ENCODE measurements around the gene ZCCHC10. TPM values are rescaled to one million over a fixed set of nuclear protein-coding genes. Genes with fewer than 3 reads are reported as not detected.
A peak's percentile ranks its signal among the peaks of the same experiment; 100 is the strongest.
"Not testable (repeated sequence)": the region's sequence is repeated elsewhere in the genome, so short reads cannot be mapped to it uniquely, and the experiment has no call there.

ZCCHC10 gene
- total RNA-seq, 1 donor from 2014 or later: 23.1 TPM

GRCh38 chr5:132996307-132996706, 30.0 kb downstream of the ZCCHC10 start:
- no peaks in the 10 kb centered on the region for H3K27me3 Mint-ChIP-seq
- TF ChIP-seq CTCF (IDR thresholded peaks at IDR 0.05; ENCODE audit: unreplicated experiment): no peak
- no peak for DNase-seq (ENCODE audit: low spot score, unreplicated experiment)
- H3K27ac Mint-ChIP-seq: no peak overlapping the region
- no peaks in the 10 kb centered on the region for H3K9me3 Mint-ChIP-seq (ENCODE audit: low read depth)
- no peak overlapping the region for H3K4me3 Mint-ChIP-seq (ENCODE audit: low read depth)
- H3K36me3 Mint-ChIP-seq (ENCODE audit: insufficient read depth): peaks cover 7% of the 10 kb centered on the region
- H3K4me1 Mint-ChIP-seq (ENCODE audit: low read depth): no peaks in the 10 kb centered on the region

- no peaks in the 10 kb centered on the region for H3K27me3 Mint-ChIP-seq
Observed at GRCh38 chr5:132987531-132988408, 38.6 kb downstream of the ZCCHC10 start.

GRCh38 chr5:132982971-132983370, 43.4 kb downstream of the ZCCHC10 start:
- H3K27ac Mint-ChIP-seq; H3K9me3 Mint-ChIP-seq (ENCODE audit: low read depth); H3K36me3 Mint-ChIP-seq (ENCODE audit: insufficient read depth); H3K27me3 Mint-ChIP-seq; H3K4me1 Mint-ChIP-seq (ENCODE audit: low read depth); H3K4me3 Mint-ChIP-seq (ENCODE audit: low read depth); DNase-seq (ENCODE audit: low spot score, unreplicated experiment): not testable (repeated sequence)

More at GRCh38 chr5:132987531-132988408, 38.6 kb downstream of the ZCCHC10 start:
- no peak overlapping the region for H3K4me3 Mint-ChIP-seq (ENCODE audit: low read depth)
- DNase-seq (ENCODE audit: low spot score, unreplicated experiment): no peak
- no peak overlapping the region for H3K27ac Mint-ChIP-seq
- peaks cover 3% of the 10 kb centered on the region for H3K9me3 Mint-ChIP-seq (ENCODE audit: low read depth)
- no peaks in the 10 kb centered on the region for H3K4me1 Mint-ChIP-seq (ENCODE audit: low read depth)
- no peak for TF ChIP-seq CTCF (IDR thresholded peaks at IDR 0.05; ENCODE audit: unreplicated experiment)
- peaks cover 2% of the 10 kb centered on the region for H3K36me3 Mint-ChIP-seq (ENCODE audit: insufficient read depth)

GRCh38 chr5:132981288-132981687, 45.1 kb downstream of the ZCCHC10 start:
- H3K36me3 Mint-ChIP-seq (ENCODE audit: insufficient read depth): peaks cover 5% of the 10 kb centered on the region
- TF ChIP-seq CTCF (IDR thresholded peaks at IDR 0.05; ENCODE audit: unreplicated experiment): no peak
- peaks cover 14% of the 10 kb centered on the region for H3K9me3 Mint-ChIP-seq (ENCODE audit: low read depth)
- no peaks in the 10 kb centered on the region for H3K4me1 Mint-ChIP-seq (ENCODE audit: low read depth)
- H3K27ac Mint-ChIP-seq: peak overlapping the region; percentile 62
- H3K4me3 Mint-ChIP-seq (ENCODE audit: low read depth): no peak overlapping the region
- no peaks in the 10 kb centered on the region for H3K27me3 Mint-ChIP-seq
- DNase-seq (ENCODE audit: low spot score, unreplicated experiment): no peak

- Mint-ChIP-seq H3K4me1 (ENCODE audit: low read depth) (no peaks in the 10 kb centered on the region), H3K27ac (no peak overlapping the region), H3K36me3 (ENCODE audit: insufficient read depth) (peaks cover 5% of the 10 kb centered on the region), H3K9me3 (ENCODE audit: low read depth) (peaks cover 15% of the 10 kb centered on the region), H3K27me3 (no peaks in the 10 kb centered on the region), H3K4me3 (ENCODE audit: low read depth) (no peak overlapping the region)
- DNase-seq (ENCODE audit: low spot score, unreplicated experiment): no peak
- no peak for TF ChIP-seq CTCF (IDR thresholded peaks at IDR 0.05; ENCODE audit: unreplicated experiment)
Observed at GRCh38 chr5:132979976-132980375, 46.4 kb downstream of the ZCCHC10 start.
